GM23248 (cell line): ENCODE results near the gene NTNG1. TPM values are rescaled to one million over a fixed set of nuclear protein-coding genes. Genes with fewer than 3 reads are reported as not detected.

ENCODE experiments used
- DNase-seq: peaks from one replicate; pipeline ENCODE4 v3.0.0-alpha.2; 2015
- H2AFZ ChIP-seq: fragments of 200-600 bp; sonication (generic); 2 replicates; pipeline ENCODE4 v1.6.1; 2016; ENCODE audit warnings: antibody characterized with exemption
- H3F3A ChIP-seq: fragments of 200-600 bp; sonication (generic); 2 replicates; pipeline ENCODE4 v1.6.1; 2016; ENCODE audit warnings: mild to moderate bottlenecking, antibody characterized with exemption, mixed run types; ENCODE audit not compliant: insufficient read depth
- H3K27ac ChIP-seq: fragments of 200-600 bp; sonication (generic); 2 replicates; pipeline ENCODE4 v1.5.1; 2016; ENCODE audit warnings: mild to moderate bottlenecking
- H3K27me3 ChIP-seq: fragments of 200-600 bp; sonication (generic); replicated peaks from 2 replicates; pipeline ENCODE4 v1.6.1; 2016; ENCODE audit warnings: mild to moderate bottlenecking; ENCODE audit not compliant: insufficient read depth
- H3K36me3 ChIP-seq: fragments of 200-600 bp; sonication (generic); 2 replicates; pipeline ENCODE4 v1.6.1; 2016; ENCODE audit warnings: low read depth, mild to moderate bottlenecking
- H3K4me1 ChIP-seq: fragments of 200-600 bp; sonication (generic); 2 replicates; pipeline ENCODE4 v1.6.1; 2016; ENCODE audit warnings: mild to moderate bottlenecking; ENCODE audit not compliant: insufficient read depth
- H3K4me2 ChIP-seq: fragments of 200-600 bp; sonication (generic); one replicate; pipeline ENCODE4 v1.6.1; 2016; ENCODE audit warnings: mild to moderate bottlenecking; ENCODE audit not compliant: unreplicated experiment
- H3K4me3 ChIP-seq: fragments of 200-600 bp; sonication (generic); 2 replicates; pipeline ENCODE4 v1.5.1; 2016; ENCODE audit warnings: mild to moderate bottlenecking
- H3K79me2 ChIP-seq: fragments of 200-600 bp; sonication (generic); 2 replicates; pipeline ENCODE4 v1.6.1; 2016; ENCODE audit warnings: mild to moderate bottlenecking; ENCODE audit not compliant: insufficient read depth
- H3K9ac ChIP-seq: fragments of 200-600 bp; sonication (generic); 2 replicates; pipeline ENCODE4 v1.6.1; 2016; ENCODE audit warnings: mild to moderate bottlenecking
- H3K9me2 ChIP-seq: fragments of 200-600 bp; sonication (generic); 2 replicates; pipeline ENCODE4 v1.6.1; 2016; ENCODE audit warnings: mixed run types, mild to moderate bottlenecking, moderate library complexity; ENCODE audit not compliant: insufficient read depth
- H3K9me3 ChIP-seq: fragments of 200-600 bp; sonication (generic); one replicate; pipeline ENCODE4 v1.6.1; 2017; ENCODE audit warnings: low read depth
- H4K20me1 ChIP-seq: fragments of 200-600 bp; sonication (generic); 2 replicates; pipeline ENCODE4 v1.6.0; 2016; ENCODE audit not compliant: insufficient read depth
- EZH2 ChIP-seq: fragments of 200-600 bp; sonication (generic); IDR thresholded peaks from 2 replicates; pipeline ENCODE4 v1.6.1; 2018; ENCODE audit warnings: antibody characterized with exemption, mild to moderate bottlenecking; ENCODE audit not compliant: insufficient read depth, poor library complexity, severe bottlenecking
- EZH2phosphoT487 ChIP-seq: fragments of 200-600 bp; sonication (generic); IDR thresholded peaks from 2 replicates; pipeline ENCODE4 v1.6.1; 2018; ENCODE audit warnings: antibody characterized with exemption, moderate library complexity, mild to moderate bottlenecking, low read depth; ENCODE audit not compliant: insufficient read depth
- WGBS, 2 experiments: methylation state at CpG; one replicate each; pipeline ENCODE4 v1.1.6; 2015 to 2017; ENCODE audit warnings: low lambda C conversion rate in 2 of 2, low coverage in 1 of 2; ENCODE audit errors: missing lambda C conversion rate in 2 of 2; 5-methylcytosine and 5-hydroxymethylcytosine counted together
- in situ Hi-C: fragments of 300-500 bp; cut with MboI; formaldehyde crosslinking; loops from 2 replicates; pipeline ENCODE4 v1.15.0; 2020
- polyA plus RNA-seq: library from polyadenylated mRNA; unstranded; fragments of >200 nt; fragmentation: Nextera tagmentation; extraction: Ambion mirVana; gene quantifications from 2 replicates; pipeline ENCODE4 v1.2.1, GENCODE V29; 2016
- total RNA-seq: library from RNA; depleted of rRNA; stranded (reverse); fragments of >200 nt; shearing (Covaris generic); gene quantifications from 2 replicates; pipeline ENCODE4 v1.2.3, GENCODE V29; 2014

The NTNG1 gene
- total and polyA plus RNA-seq, 2 experiments from 2014 or later, result 14.4 to 16.0 TPM

DNA sequence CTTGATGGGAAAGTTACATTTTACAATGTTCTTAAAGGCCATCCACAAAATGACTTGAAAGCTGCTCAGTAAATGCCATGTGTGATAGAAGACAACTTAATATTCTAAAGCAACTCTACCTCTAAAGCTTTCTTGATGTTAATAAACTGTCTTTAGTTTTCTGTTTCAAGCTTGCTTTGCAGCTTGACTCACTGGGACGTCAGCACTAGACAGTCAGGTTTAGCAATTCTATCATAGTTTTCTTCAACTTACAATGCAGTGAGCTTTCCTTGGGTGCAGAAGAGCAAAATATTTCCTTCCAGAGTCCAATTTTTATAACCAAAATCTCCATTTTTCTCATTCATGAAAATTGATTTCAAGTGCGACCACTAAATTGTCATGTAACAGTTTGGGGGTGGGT, 273.1 kb downstream of the NTNG1 start:
- Histone ChIP-seq H3K9ac (no peak overlapping the region), H4K20me1 (no peaks in the 10 kb centered on the region), H3K9me3 (no peaks in the 10 kb centered on the region), H2AFZ (no peak overlapping the region), H3K4me1 (peaks cover 10% of the 10 kb centered on the region; the same call in 1 of the 2 replicates), H3K27me3 (no peaks in the 10 kb centered on the region), H3K27ac (no peak overlapping the region), H3K4me3 (no peak overlapping the region), H3K36me3 (no peaks in the 10 kb centered on the region), H3K4me2 (no peak overlapping the region), H3K79me2 (no peaks in the 10 kb centered on the region), H3F3A (no peaks in the 10 kb centered on the region), H3K9me2 (no peaks in the 10 kb centered on the region)
- 66 to 70% methylated on average over 2 of the region's 2 CpGs for WGBS, 2 experiments
- in situ Hi-C loops, result no loop called here
- peak; percentile 59 for DNase-seq
- TF ChIP-seq EZH2 (no peak), EZH2phosphoT487 (no peak)

DNA sequence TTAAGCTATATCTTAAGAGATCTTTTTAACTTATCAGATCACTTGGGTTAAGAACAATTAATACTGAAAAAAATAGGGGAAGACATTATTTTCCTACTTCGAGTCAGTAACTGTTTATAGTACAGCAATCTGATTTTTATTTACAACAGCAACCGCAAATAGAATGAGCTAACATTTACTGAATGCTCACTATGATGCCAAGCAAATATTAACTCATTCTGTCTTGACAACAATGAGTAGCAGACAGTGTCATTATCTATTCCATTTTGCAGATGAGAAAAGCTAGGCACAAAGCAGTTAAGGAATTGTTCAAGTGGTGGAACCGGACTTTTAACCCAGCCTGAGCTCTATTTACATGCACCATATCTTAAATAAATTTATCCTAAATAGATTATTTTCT, 273.7 kb downstream of the NTNG1 start:
- H3K4me2 ChIP-seq, result no peak overlapping the region
- H3K9ac ChIP-seq, result no peak overlapping the region
- no peak for TF ChIP-seq EZH2
- TF ChIP-seq EZH2phosphoT487, result no peak
- no peaks in the 10 kb centered on the region for H3K9me3 ChIP-seq
- H3K4me3 ChIP-seq, result no peak overlapping the region
- WGBS, 2 experiments, result 32 to 38% methylated on average over 3 of the region's 3 CpGs
- H3K9me2 ChIP-seq, result no peaks in the 10 kb centered on the region
- no peaks in the 10 kb centered on the region for H3K27me3 ChIP-seq
- H3K27ac ChIP-seq, result no peak overlapping the region
- no peaks in the 10 kb centered on the region for H3K79me2 ChIP-seq
- peaks cover 10% of the 10 kb centered on the region; the same call in 1 of the 2 replicates for H3K4me1 ChIP-seq
- H2AFZ ChIP-seq, result no peak overlapping the region
- DNase-seq, result peak; percentile 21
- no peaks in the 10 kb centered on the region for H3F3A ChIP-seq
- no peaks in the 10 kb centered on the region for H4K20me1 ChIP-seq
- H3K36me3 ChIP-seq, result no peaks in the 10 kb centered on the region
- in situ Hi-C loops, result no loop called here

DNA sequence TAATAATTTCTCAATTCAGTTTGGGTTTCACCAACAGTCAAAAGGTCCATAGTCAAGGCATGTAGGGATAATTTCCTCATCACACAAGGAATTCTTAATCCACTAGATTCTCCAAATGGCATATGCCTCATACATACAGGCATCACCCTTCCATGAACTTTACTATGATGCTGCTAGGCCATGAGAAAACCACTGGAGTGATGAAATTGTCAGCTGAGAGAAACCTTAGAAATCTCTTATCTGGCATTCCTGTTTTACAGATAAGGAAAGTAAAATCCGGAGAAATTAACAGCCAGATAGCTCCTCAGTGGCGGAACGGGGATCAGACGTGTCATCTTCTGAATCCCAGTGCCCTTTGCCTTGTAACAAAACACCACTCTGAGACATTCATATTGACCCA, 274.4 kb downstream of the NTNG1 start:
- no peak overlapping the region for H3K4me2 ChIP-seq
- no peak overlapping the region for H3K27ac ChIP-seq
- TF ChIP-seq EZH2phosphoT487 (no peak), EZH2 (no peak)
- H4K20me1 ChIP-seq, result no peaks in the 10 kb centered on the region
- H3K36me3 ChIP-seq, result no peaks in the 10 kb centered on the region
- H3F3A ChIP-seq, result no peaks in the 10 kb centered on the region
- H3K9me2 ChIP-seq, result no peaks in the 10 kb centered on the region
- DNase-seq, result no peak
- no peak overlapping the region for H2AFZ ChIP-seq
- H3K9ac ChIP-seq, result no peak overlapping the region
- WGBS, 2 experiments, result 93 to 96% methylated on average over 4 of the region's 4 CpGs
- in situ Hi-C loops, result no loop called here
- no peaks in the 10 kb centered on the region for H3K27me3 ChIP-seq
- H3K4me3 ChIP-seq, result no peak overlapping the region
- H3K4me1 ChIP-seq, result peaks cover 10% of the 10 kb centered on the region; the same call in 1 of the 2 replicates
- no peaks in the 10 kb centered on the region for H3K79me2 ChIP-seq
- H3K9me3 ChIP-seq, result no peaks in the 10 kb centered on the region

DNA sequence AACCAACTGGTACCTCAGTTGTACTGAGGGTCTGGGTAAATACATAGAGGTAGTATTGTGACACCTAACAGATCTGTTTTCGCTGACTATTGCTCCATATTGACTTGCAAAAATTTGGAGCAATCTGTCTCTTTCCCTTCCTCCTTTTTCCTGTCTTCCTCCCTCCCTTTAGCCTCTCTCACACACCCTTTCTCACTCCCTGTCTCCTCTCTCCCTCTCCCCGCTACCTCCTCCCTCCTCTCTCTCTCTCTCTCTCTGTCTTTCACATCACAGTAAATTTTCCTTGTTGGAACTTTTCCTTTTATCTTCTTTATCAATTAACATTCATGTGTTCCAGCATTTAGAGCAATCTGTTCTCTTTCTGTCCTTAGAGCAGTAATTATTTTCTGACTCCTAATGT, 278.2 kb downstream of the NTNG1 start:
- H3K9ac ChIP-seq, result no peak overlapping the region
- in situ Hi-C loops, result no loop called here
- TF ChIP-seq EZH2 (no peak), EZH2phosphoT487 (no peak)
- peaks cover 13% of the 10 kb centered on the region for H3K4me1 ChIP-seq
- H3K27me3 ChIP-seq, result no peaks in the 10 kb centered on the region
- H3K4me2 ChIP-seq, result no peak overlapping the region
- no peaks in the 10 kb centered on the region for H3K9me2 ChIP-seq
- no peaks in the 10 kb centered on the region for H4K20me1 ChIP-seq
- no peaks in the 10 kb centered on the region; the same call in 1 of the 2 replicates for H3F3A ChIP-seq
- 92 to 97% methylated on average over 2 of the region's 2 CpGs for WGBS, 2 experiments
- no peak overlapping the region for H2AFZ ChIP-seq
- no peaks in the 10 kb centered on the region for H3K79me2 ChIP-seq
- H3K4me3 ChIP-seq, result no peak overlapping the region
- no peak for DNase-seq
- H3K36me3 ChIP-seq, result no peaks in the 10 kb centered on the region
- H3K9me3 ChIP-seq, result no peaks in the 10 kb centered on the region
- no peak overlapping the region for H3K27ac ChIP-seq

DNA sequence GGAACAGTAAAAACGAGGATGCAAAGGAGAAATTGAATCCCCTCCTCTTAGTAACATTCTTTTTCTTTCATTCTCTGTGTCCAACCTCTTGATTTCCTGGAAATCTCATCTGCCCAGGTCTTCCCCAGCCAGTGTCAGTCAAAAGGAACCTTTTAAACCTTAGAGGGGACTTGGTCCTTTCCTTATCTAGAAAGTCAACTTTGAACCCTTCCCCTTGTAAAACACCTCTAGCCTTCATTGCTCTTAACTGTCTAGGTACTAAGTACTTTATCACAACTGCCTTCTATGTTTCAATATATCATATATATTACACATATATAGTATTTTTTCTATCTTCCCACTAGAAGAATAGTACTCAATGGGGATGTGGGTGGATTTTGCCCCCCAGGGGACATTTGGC, 282.1 kb downstream of the NTNG1 start:
- H3K4me2 ChIP-seq, result no peak overlapping the region
- no peak overlapping the region for H3K9ac ChIP-seq
- H3K4me3 ChIP-seq, result no peak overlapping the region
- H3K36me3 ChIP-seq, result no peaks in the 10 kb centered on the region
- H3K9me2 ChIP-seq, result no peaks in the 10 kb centered on the region
- H2AFZ ChIP-seq, result no peak overlapping the region
- peaks cover 7% of the 10 kb centered on the region; the same call in 1 of the 2 replicates for H3K4me1 ChIP-seq
- no peaks in the 10 kb centered on the region for H3K27me3 ChIP-seq
- H3K27ac ChIP-seq, result no peak overlapping the region
- in situ Hi-C loops, result no loop called here
- peaks cover 3% of the 10 kb centered on the region for H3K9me3 ChIP-seq
- DNase-seq, result no peak
- no peaks in the 10 kb centered on the region; the same call in 1 of the 2 replicates for H3F3A ChIP-seq
- WGBS, 2 experiments, result 79 to 87% methylated on average over 1 of the region's 1 CpG
- no peaks in the 10 kb centered on the region for H4K20me1 ChIP-seq
- TF ChIP-seq EZH2phosphoT487, result no peak
- no peak for TF ChIP-seq EZH2
- no peaks in the 10 kb centered on the region for H3K79me2 ChIP-seq
